ENCODE data around the gene ITGA2. TPM values are rescaled to one million over a fixed set of nuclear protein-coding genes. Genes with fewer than 3 reads are reported as not detected.

The ITGA2 gene
- total RNA-seq, 4 donors from 2014 or later: 0.34 to 0.88 (median 0.62) TPM

GRCh38 chr5:53084546-53085255 lies 95.5 kb downstream of the ITGA2 start:
- no peak for TF ChIP-seq CTCF (IDR thresholded peaks at IDR 0.05; ENCODE audit: low read depth)

GRCh38 chr5:53087171-53087570 lies 98.0 kb downstream of the ITGA2 start:
- TF ChIP-seq CTCF (IDR thresholded peaks at IDR 0.05; ENCODE audit: low read depth): no peak

GRCh38 chr5:53087621-53088121 lies 98.5 kb downstream of the ITGA2 start:
- no peak for TF ChIP-seq CTCF (IDR thresholded peaks at IDR 0.05; ENCODE audit: low read depth)

- no peak for TF ChIP-seq CTCF (IDR thresholded peaks at IDR 0.05; ENCODE audit: low read depth)
Measured at GRCh38 chr5:53089481-53089991, 100.4 kb downstream of the ITGA2 start.

GRCh38 chr5:53090229-53090628 lies 101.1 kb downstream of the ITGA2 start:
- no peak for TF ChIP-seq CTCF (IDR thresholded peaks at IDR 0.05; ENCODE audit: low read depth)

GRCh38 chr5:53091289-53091688 lies 102.1 kb downstream of the ITGA2 start:
- no peak for TF ChIP-seq CTCF (IDR thresholded peaks at IDR 0.05; ENCODE audit: low read depth)

GRCh38 chr5:53092242-53092641 lies 103.1 kb downstream of the ITGA2 start:
- no peak for TF ChIP-seq CTCF (IDR thresholded peaks at IDR 0.05; ENCODE audit: low read depth)

Measured in subcutaneous adipose tissue (tissue), 4 donors.